ENCODE measurements around the gene LCK. TPM values are rescaled to one million over a fixed set of nuclear protein-coding genes. Genes with fewer than 3 reads are reported as not detected.
"Not testable (repeated sequence)": the region's sequence is repeated elsewhere in the genome, so short reads cannot be mapped to it uniquely, and the experiment has no call there.

Gene LCK
- total RNA-seq, 6 experiments from 2014 or later, result 0.73 to 1.7 (median 1.1) TPM

DNA sequence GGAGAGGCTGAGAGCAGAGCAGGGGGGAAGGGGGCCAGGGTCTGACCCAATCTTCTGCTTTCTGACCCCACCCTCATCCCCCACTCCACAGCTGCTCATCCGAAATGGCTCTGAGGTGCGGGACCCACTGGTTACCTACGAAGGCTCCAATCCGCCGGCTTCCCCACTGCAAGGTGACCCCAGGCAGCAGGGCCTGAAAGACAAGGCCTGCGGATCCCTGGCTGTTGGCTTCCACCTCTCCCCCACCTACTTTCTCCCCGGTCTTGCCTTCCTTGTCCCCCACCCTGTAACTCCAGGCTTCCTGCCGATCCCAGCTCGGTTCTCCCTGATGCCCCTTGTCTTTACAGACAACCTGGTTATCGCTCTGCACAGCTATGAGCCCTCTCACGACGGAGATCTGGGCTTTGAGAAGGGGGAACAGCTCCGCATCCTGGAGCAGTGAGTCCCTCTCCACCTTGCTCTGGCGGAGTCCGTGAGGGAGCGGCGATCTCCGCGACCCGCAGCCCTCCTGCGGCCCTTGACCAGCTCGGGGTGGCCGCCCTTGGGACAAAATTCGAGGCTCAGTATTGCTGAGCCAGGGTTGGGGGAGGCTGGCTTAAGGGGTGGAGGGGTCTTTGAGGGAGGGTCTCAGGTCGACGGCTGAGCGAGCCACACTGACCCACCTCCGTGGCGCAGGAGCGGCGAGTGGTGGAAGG lies 23.7 kb downstream of the LCK start:
- intact Hi-C loops (cut with DNase I), result no loop called here
- Histone ChIP-seq H3K9me3 (no peaks in the 10 kb centered on the region), H3K27me3 (no peaks in the 10 kb centered on the region), H3K4me1 (no peaks in the 10 kb centered on the region), H3K36me3 (no peaks in the 10 kb centered on the region), H3K27ac (no peak overlapping the region), H3K4me3 (no peak overlapping the region)
- DNase-seq, result no peak
- WGBS (ENCODE audit: insufficient coverage, low coverage, low lambda C conversion rate, missing lambda C conversion rate), result 70% methylated on average over 23 of the region's 31 CpGs
- TF ChIP-seq POLR2A (IDR thresholded peaks at IDR 0.05), result no peak
- TF ChIP-seq CTCF (IDR thresholded peaks at IDR 0.05), result no peak
- no peak for ATAC-seq

- peak in 2 of 4 donors; percentile 12 to 18 for ATAC-seq
- H3K4me3 ChIP-seq, result no peak overlapping the region
- intact Hi-C loops (cut with DNase I), result no loop called here
Measured at GRCh38 chr1:32275424-32275823, 24.4 kb downstream of the LCK start.

GRCh38 chr1:32276032-32276782 lies 25.1 kb downstream of the LCK start:
- TF ChIP-seq CTCF (IDR thresholded peaks at IDR 0.05), result no peak
- TF ChIP-seq POLR2A (IDR thresholded peaks at IDR 0.05), result no peak
- no peak overlapping the region for H3K27ac ChIP-seq
- intact Hi-C loops (cut with DNase I), result no loop called here
- H3K36me3 ChIP-seq, result no peaks in the 10 kb centered on the region
- H3K4me1 ChIP-seq, result no peaks in the 10 kb centered on the region
- H3K9me3 ChIP-seq, result no peaks in the 10 kb centered on the region
- DNase-seq (no peak), ATAC-seq (no peak)
- H3K4me3 ChIP-seq, result no peak overlapping the region
- H3K27me3 ChIP-seq, result no peaks in the 10 kb centered on the region
- WGBS (ENCODE audit: insufficient coverage, low coverage, low lambda C conversion rate, missing lambda C conversion rate), result 94% methylated on average over 5 of the region's 30 CpGs

More at GRCh38 chr1:32275424-32275823, 24.4 kb downstream of the LCK start:
- H3K9me3 ChIP-seq, result no peaks in the 10 kb centered on the region
- TF ChIP-seq CTCF (IDR thresholded peaks at IDR 0.05) (no peak), POLR2A (IDR thresholded peaks at IDR 0.05) (no peak)
- H3K36me3 ChIP-seq, result no peaks in the 10 kb centered on the region
- H3K27ac ChIP-seq, result no peak overlapping the region
- DNase-seq, result no peak
- no peaks in the 10 kb centered on the region for H3K4me1 ChIP-seq
- H3K27me3 ChIP-seq, result no peaks in the 10 kb centered on the region
- 18% methylated on average over 2 of the region's 41 CpGs for WGBS (ENCODE audit: insufficient coverage, low coverage, low lambda C conversion rate, missing lambda C conversion rate)

- H3K9me3 ChIP-seq; H3K27ac ChIP-seq; DNase-seq; H3K36me3 ChIP-seq; H3K4me1 ChIP-seq; H3K4me3 ChIP-seq; H3K27me3 ChIP-seq; ATAC-seq; intact Hi-C loops (cut with DNase I): not testable (repeated sequence)
- WGBS (ENCODE audit: insufficient coverage, low coverage, low lambda C conversion rate, missing lambda C conversion rate), result 77% methylated on average over 4 of the region's 8 CpGs
Measured at GRCh38 chr1:32284777-32285176, 33.7 kb downstream of the LCK start.

DNA sequence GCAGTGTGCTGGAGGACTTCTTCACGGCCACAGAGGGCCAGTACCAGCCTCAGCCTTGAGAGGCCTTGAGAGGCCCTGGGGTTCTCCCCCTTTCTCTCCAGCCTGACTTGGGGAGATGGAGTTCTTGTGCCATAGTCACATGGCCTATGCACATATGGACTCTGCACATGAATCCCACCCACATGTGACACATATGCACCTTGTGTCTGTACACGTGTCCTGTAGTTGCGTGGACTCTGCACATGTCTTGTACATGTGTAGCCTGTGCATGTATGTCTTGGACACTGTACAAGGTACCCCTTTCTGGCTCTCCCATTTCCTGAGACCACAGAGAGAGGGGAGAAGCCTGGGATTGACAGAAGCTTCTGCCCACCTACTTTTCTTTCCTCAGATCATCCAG lies 34.6 kb downstream of the LCK start:
- Histone ChIP-seq H3K9me3 (no peaks in the 10 kb centered on the region), H3K27ac (no peak overlapping the region), H3K4me3 (no peak overlapping the region), H3K36me3 (no peaks in the 10 kb centered on the region), H3K27me3 (no peaks in the 10 kb centered on the region), H3K4me1 (peaks cover 0 to 10% (median 0%) of the 10 kb centered on the region in 4 donors)
- WGBS (ENCODE audit: insufficient coverage, low coverage, low lambda C conversion rate, missing lambda C conversion rate), result no CpG with 5 or more reads among the region's 3 CpGs
- intact Hi-C loops (cut with DNase I), result no loop called here
- no peak for TF ChIP-seq CTCF (IDR thresholded peaks at IDR 0.05)
- no peak for TF ChIP-seq POLR2A (IDR thresholded peaks at IDR 0.05)
- DNase-seq, result no peak
- ATAC-seq, result no peak
